ENCODE data around the gene SALL2.

The SALL2 gene

GRCh38 chr14:21527318-21527679 lies 1.2 kb upstream of the SALL2 start:
- no peak for DNase-seq

- DNase-seq: no peak
Measured at GRCh38 chr14:21526672-21527317, 649 bp upstream of the SALL2 start.

DNA sequence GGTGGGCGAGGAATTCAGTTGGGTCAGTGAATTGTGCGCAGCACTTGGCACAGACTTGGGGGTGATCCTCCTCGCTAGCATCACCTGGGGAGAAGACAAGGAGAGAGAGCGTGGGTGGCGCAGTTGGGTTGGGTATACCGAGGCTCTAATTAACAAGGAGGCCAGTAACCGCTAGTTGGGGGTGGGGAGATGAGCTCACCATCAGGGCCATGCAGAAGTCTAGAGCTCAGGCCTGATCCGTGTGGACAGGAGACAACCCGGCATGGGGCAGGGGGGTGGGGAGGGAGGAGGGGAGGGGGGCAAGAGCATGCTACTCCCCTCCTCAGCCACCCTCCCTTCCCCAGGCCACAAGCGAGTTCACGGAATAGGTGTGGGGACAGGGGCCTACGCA lies 580 bp downstream of the SALL2 start:
- DNase-seq: no peak

GRCh38 chr14:21524575-21525490 lies 1.3 kb downstream of the SALL2 start:
- DNase-seq: no peak

- DNase-seq: no peak
Measured at GRCh38 chr14:21523203-21523602, 2.9 kb downstream of the SALL2 start.

DNA sequence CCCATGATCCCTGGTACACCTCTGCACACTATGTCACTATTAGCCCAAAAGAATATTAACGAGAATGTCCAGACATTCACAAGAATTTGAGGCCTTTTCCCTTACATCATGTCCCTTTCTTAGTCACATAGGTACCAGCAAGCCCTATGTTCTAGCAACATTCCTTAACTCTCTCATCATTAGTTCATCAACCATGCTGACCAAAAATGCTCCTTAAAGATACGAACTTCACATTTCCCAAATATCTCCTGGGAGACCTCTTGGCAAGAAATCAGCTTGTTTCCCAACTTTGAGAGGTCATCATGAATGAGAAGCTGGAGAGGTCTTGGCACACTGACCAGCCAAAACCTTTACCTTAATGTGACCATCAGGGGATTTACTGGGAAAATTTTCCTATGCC lies 4.6 kb downstream of the SALL2 start:
- DNase-seq: no peak

DNA sequence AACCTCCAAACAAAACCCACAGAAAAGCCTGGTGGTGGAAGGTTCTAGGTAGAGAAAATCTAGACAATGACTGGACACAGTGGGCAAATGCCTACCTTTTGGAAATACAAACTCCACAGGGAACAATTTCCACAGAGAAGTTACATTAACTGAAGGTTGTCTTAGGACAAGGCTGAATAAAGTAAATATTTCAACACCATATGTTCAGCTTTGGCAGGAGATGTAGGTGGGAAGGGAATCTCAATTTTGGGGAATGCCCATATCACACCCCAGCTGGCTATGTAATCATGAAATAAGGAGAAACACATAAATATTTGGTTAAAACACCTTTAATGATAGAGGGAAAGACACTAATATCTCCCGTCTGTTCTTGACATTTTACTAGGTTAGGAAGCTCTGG lies 5.4 kb downstream of the SALL2 start:
- no peak for DNase-seq

DNA sequence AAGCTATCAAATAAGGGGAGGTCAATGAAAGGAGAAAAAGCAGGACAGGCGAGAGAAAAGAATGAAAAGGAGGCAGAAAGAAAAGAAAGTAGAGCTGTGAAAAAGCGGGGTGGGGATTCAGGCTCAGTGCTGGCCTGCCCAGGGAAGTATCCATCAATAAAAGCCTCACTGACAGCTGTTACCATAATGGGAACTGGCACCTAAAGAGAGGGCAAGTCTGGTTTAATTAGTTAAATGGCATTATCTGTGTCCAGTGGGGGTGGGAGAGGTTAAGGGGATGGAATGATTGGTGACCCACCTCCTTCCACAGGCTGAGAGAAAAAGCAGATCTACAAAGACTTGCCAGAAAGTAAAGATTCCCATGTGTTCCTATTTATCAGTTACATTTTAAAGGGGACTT lies 7.4 kb downstream of the SALL2 start:
- DNase-seq: no peak

- no peak for DNase-seq
Measured at GRCh38 chr14:21514341-21514740, 11.8 kb downstream of the SALL2 start.

GRCh38 chr14:21510735-21511657 lies 15.2 kb downstream of the SALL2 start, which contains the start of gene METTL3:
TSS of gene METTL3 (minus strand) at chr14:21511340. CDS start at chr14:21511223, 117 bp downstream.
- peak; percentile 99 for DNase-seq

DNA sequence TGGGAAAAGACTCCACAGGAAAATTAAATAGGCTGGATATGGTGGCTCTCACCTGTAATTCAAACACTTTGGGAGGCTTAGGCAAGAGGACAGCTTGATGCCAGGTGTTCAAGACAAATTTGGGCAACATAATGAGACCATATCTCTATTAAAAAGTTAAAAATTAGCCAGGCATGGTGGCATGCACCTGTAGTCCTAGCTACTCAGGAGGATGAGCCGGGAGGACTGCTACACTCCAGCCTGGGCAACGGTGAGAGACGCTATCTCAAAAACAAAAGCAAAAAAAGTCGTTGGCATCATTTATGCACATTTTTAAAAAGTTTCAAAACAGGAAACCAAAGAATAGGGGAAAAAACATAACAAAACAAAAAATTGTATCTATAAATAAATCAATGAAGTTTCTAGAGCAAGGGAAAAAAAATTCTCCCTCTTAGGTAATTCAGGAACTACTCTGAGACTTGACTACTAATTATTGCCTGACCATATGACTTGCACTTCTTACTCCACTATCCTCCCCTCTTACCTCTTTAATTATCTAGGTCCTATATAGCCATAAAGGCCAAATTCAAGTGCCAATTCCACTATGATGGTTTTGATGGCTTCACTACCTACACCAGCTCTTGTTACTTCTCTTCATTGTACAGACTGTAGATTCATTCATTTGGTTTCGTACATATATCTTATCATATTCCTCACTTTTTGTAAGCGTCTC lies 16.6 kb downstream of the SALL2 start:
- peak; percentile 5 for DNase-seq

DNA sequence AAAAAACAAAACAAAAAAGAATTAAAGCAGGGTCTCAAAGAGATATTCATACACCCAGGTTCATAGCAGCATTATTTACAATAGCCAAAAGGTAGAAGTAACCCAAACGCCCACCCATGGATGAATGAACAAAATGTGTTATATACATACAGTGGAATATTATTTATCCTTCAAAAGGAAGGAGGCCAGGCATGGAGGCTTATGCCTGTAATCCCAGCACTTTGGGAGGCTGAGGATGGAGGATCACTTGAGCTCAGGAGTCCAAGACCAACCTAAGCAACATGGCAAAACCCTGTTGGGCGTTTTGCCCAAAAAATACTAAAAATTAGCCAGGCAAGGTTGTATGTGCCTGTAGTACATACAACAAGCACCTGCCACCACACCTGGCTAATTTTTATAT lies 19.6 kb downstream of the SALL2 start:
- no peak for DNase-seq

GRCh38 chr14:21505012-21505553 lies 21.1 kb downstream of the SALL2 start:
- DNase-seq: peak; percentile 30

DNA sequence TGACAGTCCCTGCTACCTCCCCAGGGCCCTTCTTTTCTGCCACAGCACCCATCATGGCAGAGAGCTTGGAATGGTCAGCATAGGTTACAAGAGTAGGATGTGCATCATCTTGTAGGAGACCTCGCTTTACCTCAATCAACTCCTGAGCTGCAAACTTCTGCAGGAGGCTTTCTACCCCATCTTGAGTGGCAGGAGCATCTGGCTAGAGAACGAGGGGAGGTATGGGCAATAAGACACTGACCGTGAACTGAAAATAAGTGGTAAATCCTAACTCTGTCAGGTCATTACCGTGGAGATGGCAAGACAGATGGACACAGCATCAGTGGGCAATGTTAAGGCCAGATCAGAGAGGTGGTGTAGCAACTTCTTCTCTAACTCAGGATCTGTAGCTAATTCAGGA lies 22.8 kb downstream of the SALL2 start:
- no peak for DNase-seq

DNA sequence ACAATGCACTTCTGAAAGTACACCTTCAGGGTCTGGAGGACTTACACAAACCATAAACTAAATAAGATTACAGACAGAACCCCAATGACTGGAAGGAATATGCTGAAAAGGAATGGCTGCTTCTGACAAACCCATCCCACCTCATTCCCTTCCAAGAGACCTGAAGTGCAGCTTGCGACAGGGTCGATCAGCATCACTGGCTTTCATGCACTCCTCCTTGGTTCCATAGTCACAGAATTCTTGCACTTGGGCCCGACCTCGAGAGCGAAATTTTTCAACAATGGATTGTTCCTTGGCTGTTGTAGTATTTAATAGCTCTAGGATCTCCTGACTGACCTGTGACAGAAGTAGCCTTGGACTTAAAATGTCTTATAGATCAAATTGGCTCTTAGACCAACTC lies 24.6 kb downstream of the SALL2 start:
- no peak for DNase-seq

DNA sequence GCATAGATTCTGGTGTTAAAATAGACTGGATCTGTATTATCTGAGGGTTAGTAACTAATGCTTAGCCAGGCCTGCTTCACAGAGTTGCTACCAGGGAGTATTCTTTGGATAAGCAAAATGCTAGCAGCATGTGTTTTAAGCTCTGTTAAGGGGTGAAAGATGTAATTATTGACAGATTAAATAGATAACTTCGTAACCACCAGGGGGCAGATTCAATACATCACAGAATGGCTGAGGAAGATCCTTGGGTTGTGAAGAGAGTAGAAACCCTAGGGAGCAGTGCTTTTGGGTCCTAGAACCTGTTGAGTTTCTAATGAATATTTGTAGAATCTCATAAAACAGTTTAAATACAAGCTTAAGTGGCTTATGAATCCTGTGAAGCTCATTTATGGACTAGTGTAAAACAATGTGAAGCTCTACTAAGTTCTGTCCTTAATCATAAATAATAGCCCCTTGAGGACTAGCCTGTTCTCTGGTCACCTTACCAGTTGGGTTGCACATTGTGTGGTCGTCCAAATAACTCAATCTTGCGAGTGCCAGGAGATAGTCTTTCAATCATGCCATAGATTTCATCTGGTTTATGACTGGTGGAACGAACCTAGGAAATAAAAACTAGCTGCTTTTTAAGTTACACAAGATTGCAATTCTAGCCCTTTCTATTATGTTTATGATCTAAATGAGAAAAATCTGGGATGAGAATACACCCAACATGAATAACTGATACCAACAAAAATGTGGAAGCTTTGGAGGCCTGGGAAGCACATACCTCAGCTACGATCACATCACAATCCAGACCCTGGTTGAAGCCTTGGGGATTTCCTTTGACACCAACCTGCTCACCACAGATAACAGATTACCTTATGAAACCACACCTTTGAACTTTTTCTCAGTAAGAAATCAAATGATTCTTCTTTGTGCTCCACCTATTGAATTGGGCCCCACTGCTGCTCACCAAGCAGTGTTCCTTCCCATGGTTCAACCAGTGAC lies 27.3 kb downstream of the SALL2 start:
- peak; percentile 60 for DNase-seq

DNA sequence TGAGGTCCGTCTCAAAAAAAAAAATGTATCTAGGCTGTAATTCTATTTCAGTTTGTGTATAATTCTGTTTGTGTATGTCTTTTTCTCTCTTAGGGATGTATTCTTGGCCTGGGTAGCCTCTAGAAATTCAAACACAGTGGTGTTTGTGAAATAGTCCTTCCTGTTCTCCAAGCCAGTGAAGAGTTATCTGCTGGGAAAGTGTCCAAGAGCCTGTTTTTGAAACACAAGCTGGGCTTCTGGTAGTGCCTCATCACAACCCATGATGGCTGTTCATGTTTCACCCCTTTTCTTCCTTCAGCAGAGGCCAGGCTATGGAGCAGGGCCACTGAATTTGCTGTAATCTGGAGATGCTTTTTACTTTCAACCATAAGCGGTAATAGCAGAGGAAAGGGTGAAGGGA lies 29.7 kb downstream of the SALL2 start:
- DNase-seq: no peak

GRCh38 chr14:21494902-21495762 lies 31.0 kb downstream of the SALL2 start:
- no peak for DNase-seq

DNA sequence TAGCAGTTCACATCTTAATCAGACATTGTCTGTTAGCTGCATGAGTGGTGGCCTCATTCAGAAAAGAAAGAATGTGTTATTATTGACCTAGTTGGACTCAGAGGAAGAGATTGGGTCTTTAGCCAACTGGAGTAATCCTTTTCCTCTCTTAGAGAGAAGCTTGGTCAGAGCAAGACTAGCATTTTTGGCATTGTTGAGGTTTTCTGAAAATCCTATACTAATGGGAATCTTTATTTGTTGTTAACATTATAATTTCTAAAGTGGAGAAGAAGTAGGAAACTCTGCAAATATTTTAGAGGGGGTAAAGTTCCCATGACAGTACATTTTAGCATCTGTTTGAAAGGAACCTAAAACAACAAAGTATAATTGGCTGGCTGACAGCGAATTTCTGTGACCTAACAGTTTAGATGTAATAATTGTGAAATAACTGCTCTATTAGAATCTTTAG lies 39.5 kb downstream of the SALL2 start:
- no peak for DNase-seq

Data from suppressor macrophage treated with lipopolysaccharide for 4 hours (primary cell).